GM12801 (cell line): ENCODE data around the gene TNFRSF1A.

Experiments used
- CTCF ChIP-seq: IDR thresholded peaks from one replicate; pipeline ENCODE4 v1.5.1; 2011; ENCODE audit warnings: control low read depth; ENCODE audit not compliant: insufficient read length; ENCODE audit errors: extremely low read depth

TNFRSF1A gene

DNA sequence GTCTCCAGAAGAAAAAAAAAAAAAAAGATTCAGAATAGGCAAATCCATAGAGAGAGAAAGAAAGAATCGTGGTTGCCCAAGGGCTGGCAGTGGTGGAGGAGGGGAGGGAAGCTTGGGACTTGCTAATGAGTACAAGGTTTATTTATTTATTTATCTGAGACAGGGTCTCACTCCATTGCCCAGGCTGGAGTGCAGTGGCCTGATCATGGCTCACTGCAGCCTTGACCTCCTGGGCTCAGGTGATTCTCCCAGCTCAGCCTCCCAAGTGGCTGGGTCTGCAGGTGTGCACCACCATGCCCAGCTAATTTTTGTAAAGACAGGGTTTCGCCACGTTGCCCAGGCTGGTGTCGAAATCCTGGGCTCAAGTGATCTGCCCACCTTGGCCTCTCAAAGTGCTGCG is 9.7 kb upstream of the TNFRSF1A start:
- TF ChIP-seq CTCF, result no peak

DNA sequence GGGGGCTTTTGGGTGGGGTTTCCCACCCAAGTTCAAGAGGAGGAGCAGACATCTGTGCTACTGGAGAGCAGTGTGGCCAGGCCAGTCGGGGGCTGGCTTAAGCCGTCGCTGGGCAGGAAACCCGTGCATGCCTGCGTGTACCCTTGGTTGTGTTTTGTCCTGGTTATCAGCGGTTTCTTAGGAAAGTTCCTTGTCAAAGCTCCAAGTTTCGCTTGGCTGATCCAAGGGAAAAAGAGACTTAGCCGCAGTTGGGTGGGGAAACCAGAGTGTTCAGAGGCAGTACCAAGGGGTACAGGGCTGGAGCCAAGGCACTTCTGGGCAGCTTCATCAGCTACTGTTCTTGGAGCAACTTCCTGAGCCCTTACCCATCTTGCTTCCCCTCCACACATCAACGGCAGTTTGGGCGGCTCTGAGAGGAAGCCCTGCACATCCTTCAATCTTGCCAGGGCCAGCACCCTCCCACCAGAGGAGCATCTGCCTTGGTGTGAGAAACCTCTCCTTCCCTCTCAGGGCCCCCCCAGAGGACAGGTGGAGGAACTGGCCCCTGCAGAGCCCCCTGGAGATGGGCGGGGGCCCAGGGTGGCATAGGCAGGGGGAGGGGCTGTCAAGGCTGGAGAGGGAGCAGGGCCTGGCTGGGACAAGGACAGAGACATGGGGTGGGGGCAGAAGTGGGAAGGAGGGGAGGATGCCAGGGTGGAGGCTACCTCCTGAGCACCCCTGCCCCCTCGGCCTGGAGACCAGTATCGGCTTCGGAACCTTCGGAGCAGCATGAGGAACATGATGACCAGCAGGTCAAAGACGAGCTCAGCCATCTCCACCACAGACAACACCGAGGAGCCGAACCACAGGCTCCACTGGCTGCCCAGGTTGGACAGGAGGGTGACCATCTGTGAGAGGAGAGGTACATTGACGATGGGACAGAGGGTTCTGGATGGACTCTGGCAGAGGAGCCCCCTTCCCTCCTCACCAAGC is 5.8 kb upstream of the TNFRSF1A start:
- no peak for TF ChIP-seq CTCF

- TF ChIP-seq CTCF, result no peak
Measured at GRCh38 chr12:6346942-6347341, 5.1 kb upstream of the TNFRSF1A start.

- TF ChIP-seq CTCF, result no peak
Measured at GRCh38 chr12:6346235-6346832, 4.5 kb upstream of the TNFRSF1A start.

DNA sequence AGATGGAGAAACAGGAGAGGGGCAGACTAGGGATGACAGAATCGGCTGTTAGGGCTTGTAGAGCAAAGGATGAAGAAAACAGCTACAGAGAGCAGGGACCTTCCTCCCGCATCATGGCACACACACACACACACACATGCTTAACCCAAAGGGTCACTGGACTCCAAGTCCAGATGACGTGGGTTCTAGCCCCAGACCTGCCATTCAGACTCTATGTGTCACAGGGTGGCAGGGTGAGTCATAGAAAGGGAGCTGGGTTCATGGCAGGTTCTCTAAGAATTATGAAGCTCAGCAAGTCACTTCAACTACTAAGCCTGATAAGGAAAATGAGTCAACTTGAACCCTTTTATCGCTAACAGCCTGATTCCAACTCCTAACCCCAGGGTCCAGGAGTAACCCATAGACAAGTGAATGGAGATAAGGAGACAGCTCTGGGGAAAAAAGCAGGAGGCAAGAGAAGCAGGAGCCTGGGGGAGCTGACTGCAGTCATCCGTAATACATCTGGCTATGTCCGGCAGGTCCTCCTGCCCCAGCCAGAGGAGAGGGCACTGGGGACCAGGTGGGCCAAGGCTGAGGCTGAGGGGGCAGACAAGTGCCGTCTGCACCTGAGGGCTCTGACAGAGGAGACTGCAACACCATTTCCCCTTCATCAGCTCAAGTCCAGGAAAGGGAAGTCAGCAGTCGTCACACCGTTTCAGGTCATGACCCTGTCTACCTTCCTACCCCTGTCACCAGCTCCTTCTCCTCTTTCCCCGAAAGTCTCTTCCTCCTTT is 3.6 kb upstream of the TNFRSF1A start:
- no peak for TF ChIP-seq CTCF

DNA sequence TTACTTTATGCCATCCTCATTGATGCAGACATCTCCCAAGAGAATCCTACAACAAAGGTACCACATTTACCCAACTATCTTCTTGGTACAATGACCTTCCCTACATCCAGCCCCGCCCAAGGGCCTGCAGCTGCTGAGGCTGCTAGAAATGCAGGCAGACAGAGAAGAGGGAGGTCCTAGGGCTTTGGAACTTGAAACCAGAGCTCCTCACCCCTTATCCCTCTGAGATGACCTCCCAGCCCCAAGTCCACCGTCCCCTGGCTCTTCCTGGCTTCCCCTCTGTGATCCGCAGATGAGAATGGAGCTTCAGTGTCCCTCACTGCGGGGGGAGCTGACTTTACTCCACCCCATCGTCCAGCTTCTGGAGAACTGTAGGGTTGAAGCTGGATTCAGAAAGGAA is 1.6 kb upstream of the TNFRSF1A start:
- no peak for TF ChIP-seq CTCF
